Astrocyte of the cerebellum (primary cell): Measurements from ENCODE around the gene KRTAP10-11.

Source experiments
- DNase-seq: peaks from one replicate; pipeline ENCODE4 v3.0.0-alpha.2; 2011; ENCODE audit warnings: low read depth
- H3K4me3 ChIP-seq: 2 replicates; pipeline ENCODE4 v1.5.1; 2011; ENCODE audit warnings: mild to moderate bottlenecking, low read depth, low read length, moderate library complexity
- CTCF ChIP-seq: IDR thresholded peaks from 2 replicates; pipeline ENCODE4 v1.5.1; 2012; ENCODE audit warnings: low read length, low read depth, moderate library complexity, mild to moderate bottlenecking; ENCODE audit errors: missing control alignments
- in situ Hi-C: cut with HindIII; loops from 2 replicates; pipeline ENCODE4 v1.10.0; 2017; ENCODE audit warnings: low sequenced_read_pairs

Gene KRTAP10-11

GRCh38 chr21:44671911-44672310 is 25.7 kb downstream of the KRTAP10-11 start:
- no peak for DNase-seq
- TF ChIP-seq CTCF = no peak
- in situ Hi-C loops = no loop called here
- H3K4me3 ChIP-seq = no peak overlapping the region

GRCh38 chr21:44677881-44678280 is 31.7 kb downstream of the KRTAP10-11 start:
- no peak for TF ChIP-seq CTCF
- in situ Hi-C loops = no loop called here
- H3K4me3 ChIP-seq = no peak overlapping the region
- DNase-seq = no peak

GRCh38 chr21:44681152-44681551 is 34.9 kb downstream of the KRTAP10-11 start:
- no peak overlapping the region for H3K4me3 ChIP-seq
- no peak for TF ChIP-seq CTCF
- in situ Hi-C loops = no loop called here
- DNase-seq = no peak

- no peak for TF ChIP-seq CTCF
- no peak within 1 kb of the TSS for H3K4me3 ChIP-seq
- in situ Hi-C loops = no loop called here
- no peak for DNase-seq
Observed at GRCh38 chr21:44681861-44682579, 35.8 kb downstream of the KRTAP10-11 start, which contains the start of gene KRTAP12-1. Gene KRTAP12-1, minus strand, starts transcription at chr21:44682163. Its CDS starts 40 bp downstream, at chr21:44682123.

DNA sequence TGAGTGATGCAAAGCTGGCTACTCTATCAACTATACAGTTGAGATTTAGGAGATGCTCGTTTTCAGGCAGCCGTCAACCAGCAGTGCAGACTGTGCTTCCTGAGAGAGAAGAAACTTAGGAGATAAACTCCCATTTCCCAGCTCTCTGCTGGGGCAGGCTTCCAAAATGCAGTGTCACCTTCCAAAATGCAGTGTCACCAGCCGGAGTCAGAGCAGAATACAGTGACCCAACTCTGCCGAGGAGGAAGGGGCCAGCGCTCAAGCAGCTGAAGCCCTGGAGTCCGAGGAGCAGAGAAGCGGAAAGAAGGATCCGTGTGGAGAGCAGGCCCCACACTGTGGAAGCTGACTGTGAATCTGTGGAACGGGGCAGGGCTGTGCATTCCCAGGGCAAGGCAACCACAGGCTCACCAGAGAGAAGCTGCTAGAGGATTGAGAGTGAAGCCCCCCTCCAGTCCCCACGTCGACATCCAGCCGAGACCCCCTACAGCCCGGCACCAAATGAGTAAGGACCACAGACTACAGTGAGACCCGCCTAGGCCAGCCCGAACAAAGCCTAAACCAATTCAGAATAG is 36.5 kb downstream of the KRTAP10-11 start:
- no peak for DNase-seq
- no peak for TF ChIP-seq CTCF
- no peak overlapping the region for H3K4me3 ChIP-seq
- in situ Hi-C loops = no loop called here

GRCh38 chr21:44684077-44684476 is 37.9 kb downstream of the KRTAP10-11 start:
- no peak overlapping the region for H3K4me3 ChIP-seq
- no peak for DNase-seq
- in situ Hi-C loops = no loop called here
- TF ChIP-seq CTCF = no peak
